Progenitor cell of endocrine pancreas (in vitro differentiated cells): Measurements from ENCODE around the gene SOX13. TPM values are rescaled to one million over a fixed set of nuclear protein-coding genes. Genes with fewer than 3 reads are reported as not detected.
A peak's percentile ranks its signal among the peaks of the same experiment; 100 is the strongest.

Source experiments
- DNase-seq: peaks from one replicate; pipeline ENCODE4 v3.0.0; 2021; ENCODE audit warnings: low spot score; ENCODE audit not compliant: unreplicated experiment
- H3K27ac Mint-ChIP-seq: 2 replicates; pipeline ENCODE4 v1.8.0; 2021; ENCODE audit warnings: mild to moderate bottlenecking, moderate library complexity, mixed read lengths
- H3K27me3 Mint-ChIP-seq: 2 replicates; pipeline ENCODE4 v1.8.0; 2021; ENCODE audit warnings: mixed read lengths
- H3K36me3 Mint-ChIP-seq: 2 replicates; pipeline ENCODE4 v1.8.0; 2022; ENCODE audit warnings: mixed read lengths; ENCODE audit not compliant: insufficient read depth
- H3K4me1 Mint-ChIP-seq: 2 replicates; pipeline ENCODE4 v1.8.0; 2021; ENCODE audit warnings: low read depth, mixed read lengths
- H3K4me3 Mint-ChIP-seq: 2 replicates; pipeline ENCODE4 v1.8.0; 2021; ENCODE audit warnings: low read depth, mild to moderate bottlenecking, moderate library complexity, mixed read lengths
- H3K9me3 Mint-ChIP-seq: 2 replicates; pipeline ENCODE4 v1.8.0; 2021; ENCODE audit warnings: low read depth, mixed read lengths
- CTCF ChIP-seq: fragments of 200-600 bp; sonication (generic); IDR thresholded peaks from one replicate; pipeline ENCODE4 v1.5.0; 2021; ENCODE audit warnings: antibody characterized with exemption, mild to moderate bottlenecking; ENCODE audit not compliant: unreplicated experiment
- total RNA-seq: library from RNA; stranded (reverse); gene quantifications from 2 replicates; pipeline ENCODE4 v1.2.1, GENCODE V29; 2021

Gene SOX13
- total RNA-seq, 1 donor from 2014 or later: 61.6 TPM

- TF ChIP-seq CTCF: no peak
- Mint-ChIP-seq H3K27me3 (no peaks in the 10 kb centered on the region), H3K36me3 (peaks cover 13% of the 10 kb centered on the region), H3K9me3 (no peaks in the 10 kb centered on the region), H3K27ac (no peak overlapping the region), H3K4me3 (no peak overlapping the region), H3K4me1 (peaks cover 14% of the 10 kb centered on the region)
- DNase-seq: no peak
These were observed 51.7 kb downstream of the SOX13 start for GRCh38 chr1:204124639-204125038.

GRCh38 chr1:204125759-204126351, 52.9 kb downstream of the SOX13 start:
- no peak overlapping the region for H3K4me3 Mint-ChIP-seq
- peaks cover 11% of the 10 kb centered on the region for H3K36me3 Mint-ChIP-seq
- no peak for DNase-seq
- H3K27ac Mint-ChIP-seq: peak overlapping the region; percentile 31
- no peaks in the 10 kb centered on the region for H3K27me3 Mint-ChIP-seq
- peaks cover 14% of the 10 kb centered on the region for H3K4me1 Mint-ChIP-seq
- no peaks in the 10 kb centered on the region for H3K9me3 Mint-ChIP-seq
- TF ChIP-seq CTCF: no peak

- no peak overlapping the region for H3K4me3 Mint-ChIP-seq
These were observed 53.5 kb downstream of the SOX13 start for GRCh38 chr1:204126386-204126785.

GRCh38 chr1:204126956-204127355, 54.0 kb downstream of the SOX13 start:
- H3K4me1 Mint-ChIP-seq: peaks cover 14% of the 10 kb centered on the region
- H3K4me3 Mint-ChIP-seq: no peak overlapping the region
- H3K36me3 Mint-ChIP-seq: peaks cover 12% of the 10 kb centered on the region
- no peak for DNase-seq
- no peak for TF ChIP-seq CTCF
- no peaks in the 10 kb centered on the region for H3K27me3 Mint-ChIP-seq
- H3K9me3 Mint-ChIP-seq: no peaks in the 10 kb centered on the region
- H3K27ac Mint-ChIP-seq: peak overlapping the region; percentile 88

More at GRCh38 chr1:204126386-204126785, 53.5 kb downstream of the SOX13 start:
- no peak for TF ChIP-seq CTCF
- H3K9me3 Mint-ChIP-seq: no peaks in the 10 kb centered on the region
- H3K27ac Mint-ChIP-seq: peak overlapping the region; percentile 88
- no peak for DNase-seq
- peaks cover 14% of the 10 kb centered on the region for H3K4me1 Mint-ChIP-seq
- H3K36me3 Mint-ChIP-seq: peaks cover 12% of the 10 kb centered on the region
- H3K27me3 Mint-ChIP-seq: no peaks in the 10 kb centered on the region

- H3K4me1 Mint-ChIP-seq: peaks cover 14% of the 10 kb centered on the region
- DNase-seq: peak; percentile 52
- peaks cover 12% of the 10 kb centered on the region for H3K36me3 Mint-ChIP-seq
These were observed 54.8 kb downstream of the SOX13 start for GRCh38 chr1:204127597-204128242.

More at GRCh38 chr1:204127597-204128242, 54.8 kb downstream of the SOX13 start:
- H3K9me3 Mint-ChIP-seq: no peaks in the 10 kb centered on the region
- H3K27me3 Mint-ChIP-seq: no peaks in the 10 kb centered on the region
- peak; percentile 97 for TF ChIP-seq CTCF
- H3K27ac Mint-ChIP-seq: peak overlapping the region; percentile 24
- H3K4me3 Mint-ChIP-seq: no peak overlapping the region
